Progenitor cell of endocrine pancreas (in vitro differentiated cells): ENCODE measurements around the gene AKAP3. TPM values are rescaled to one million over a fixed set of nuclear protein-coding genes. Genes with fewer than 3 reads are reported as not detected.

Experiments used
- DNase-seq: peaks from one replicate; pipeline ENCODE4 v3.0.0; 2021; ENCODE audit warnings: low spot score; ENCODE audit not compliant: unreplicated experiment
- H3K27ac Mint-ChIP-seq: 2 replicates; pipeline ENCODE4 v1.8.0; 2021; ENCODE audit warnings: mild to moderate bottlenecking, moderate library complexity, mixed read lengths
- H3K27me3 Mint-ChIP-seq: 2 replicates; pipeline ENCODE4 v1.8.0; 2021; ENCODE audit warnings: mixed read lengths
- H3K36me3 Mint-ChIP-seq: 2 replicates; pipeline ENCODE4 v1.8.0; 2022; ENCODE audit warnings: mixed read lengths; ENCODE audit not compliant: insufficient read depth
- H3K4me1 Mint-ChIP-seq: 2 replicates; pipeline ENCODE4 v1.8.0; 2021; ENCODE audit warnings: low read depth, mixed read lengths
- H3K4me3 Mint-ChIP-seq: 2 replicates; pipeline ENCODE4 v1.8.0; 2021; ENCODE audit warnings: low read depth, mild to moderate bottlenecking, moderate library complexity, mixed read lengths
- H3K9me3 Mint-ChIP-seq: 2 replicates; pipeline ENCODE4 v1.8.0; 2021; ENCODE audit warnings: low read depth, mixed read lengths
- long read RNA-seq: library from polyadenylated mRNA; unstranded; transcript quantifications from one replicate; pipeline ENCODE4 v2.0.0, GENCODE V29; 2020
- total RNA-seq: library from RNA; stranded (reverse); gene quantifications from 2 replicates; pipeline ENCODE4 v1.2.1, GENCODE V29; 2021
- TF ChIP-seq, protein P1 (sequence below): fragments of 200-600 bp; sonication (generic); IDR thresholded peaks from one replicate; pipeline ENCODE4 v1.5.0; 2021; ENCODE audit warnings: antibody characterized with exemption, mild to moderate bottlenecking; ENCODE audit not compliant: unreplicated experiment

AKAP3 gene
- 3.3 and 3.5 TPM in 2 replicates for total RNA-seq
- long read RNA-seq, partial matches to known transcripts, result 1 of 6 reads
- long read RNA-seq, other reads (novel, unspliced or antisense), result 5 of 6 reads

- H3K36me3 Mint-ChIP-seq, result no peaks in the 10 kb centered on the region
- peak; percentile 79 for DNase-seq
- H3K9me3 Mint-ChIP-seq, result no peaks in the 10 kb centered on the region
- peak within 1 kb of the TSS; percentile 99 for H3K27ac Mint-ChIP-seq
- peak within 1 kb of the TSS; percentile 91 for H3K4me3 Mint-ChIP-seq
- TF ChIP-seq, protein P1, sequence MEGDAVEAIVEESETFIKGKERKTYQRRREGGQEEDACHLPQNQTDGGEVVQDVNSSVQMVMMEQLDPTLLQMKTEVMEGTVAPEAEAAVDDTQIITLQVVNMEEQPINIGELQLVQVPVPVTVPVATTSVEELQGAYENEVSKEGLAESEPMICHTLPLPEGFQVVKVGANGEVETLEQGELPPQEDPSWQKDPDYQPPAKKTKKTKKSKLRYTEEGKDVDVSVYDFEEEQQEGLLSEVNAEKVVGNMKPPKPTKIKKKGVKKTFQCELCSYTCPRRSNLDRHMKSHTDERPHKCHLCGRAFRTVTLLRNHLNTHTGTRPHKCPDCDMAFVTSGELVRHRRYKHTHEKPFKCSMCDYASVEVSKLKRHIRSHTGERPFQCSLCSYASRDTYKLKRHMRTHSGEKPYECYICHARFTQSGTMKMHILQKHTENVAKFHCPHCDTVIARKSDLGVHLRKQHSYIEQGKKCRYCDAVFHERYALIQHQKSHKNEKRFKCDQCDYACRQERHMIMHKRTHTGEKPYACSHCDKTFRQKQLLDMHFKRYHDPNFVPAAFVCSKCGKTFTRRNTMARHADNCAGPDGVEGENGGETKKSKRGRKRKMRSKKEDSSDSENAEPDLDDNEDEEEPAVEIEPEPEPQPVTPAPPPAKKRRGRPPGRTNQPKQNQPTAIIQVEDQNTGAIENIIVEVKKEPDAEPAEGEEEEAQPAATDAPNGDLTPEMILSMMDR, result no peak
- H3K27me3 Mint-ChIP-seq, result no peaks in the 10 kb centered on the region
- peaks cover 25% of the 10 kb centered on the region for H3K4me1 Mint-ChIP-seq
Observed at GRCh38 chr12:4648501-4649357, at the start of gene AKAP3, which contains the start of gene NDUFA9. AKAP3 (minus strand) TSS chr12:4649051; CDS start chr12:4638196, 10,855 bp downstream. NDUFA9 (plus strand) TSS chr12:4649114; CDS start chr12:4649127, 13 bp downstream.

GRCh38 chr12:4690760-4691159, 41.9 kb upstream of the AKAP3 start:
- TF ChIP-seq, protein P1, result no peak
- no peak for DNase-seq
- H3K4me3 Mint-ChIP-seq, result no peak overlapping the region
- peaks cover 42% of the 10 kb centered on the region for H3K36me3 Mint-ChIP-seq
- H3K27me3 Mint-ChIP-seq, result no peaks in the 10 kb centered on the region
- H3K4me1 Mint-ChIP-seq, result no peaks in the 10 kb centered on the region
- H3K27ac Mint-ChIP-seq, result no peak overlapping the region
- peaks cover 9% of the 10 kb centered on the region for H3K9me3 Mint-ChIP-seq

GRCh38 chr12:4685317-4685716, 36.5 kb upstream of the AKAP3 start:
- peaks cover 3% of the 10 kb centered on the region for H3K9me3 Mint-ChIP-seq
- H3K36me3 Mint-ChIP-seq, result peaks cover 49% of the 10 kb centered on the region
- H3K27me3 Mint-ChIP-seq, result no peaks in the 10 kb centered on the region
- no peak overlapping the region for H3K4me3 Mint-ChIP-seq
- DNase-seq, result no peak
- H3K4me1 Mint-ChIP-seq, result no peaks in the 10 kb centered on the region
- TF ChIP-seq, protein P1, result no peak
- H3K27ac Mint-ChIP-seq, result no peak overlapping the region

DNA sequence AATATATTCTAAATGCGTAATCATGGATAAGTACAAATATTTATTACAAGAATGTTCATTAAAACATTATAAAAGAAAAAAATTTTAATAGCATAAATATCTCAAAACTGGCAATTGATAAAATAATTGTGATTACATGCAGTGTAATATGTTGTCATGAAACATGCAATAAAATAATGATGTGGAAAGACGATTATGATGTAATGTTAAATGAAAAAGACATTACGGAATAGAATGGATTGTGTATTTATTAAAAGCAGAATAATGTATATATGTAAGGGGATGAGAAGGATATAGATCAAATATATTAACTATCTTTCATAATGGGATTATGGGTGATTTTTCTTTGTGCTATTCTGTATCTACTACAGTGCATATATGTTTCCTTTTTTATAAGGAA, 32.9 kb upstream of the AKAP3 start:
- Mint-ChIP-seq H3K27ac (no peak overlapping the region), H3K4me1 (no peaks in the 10 kb centered on the region), H3K36me3 (peaks cover 32% of the 10 kb centered on the region), H3K4me3 (no peak overlapping the region), H3K27me3 (no peaks in the 10 kb centered on the region), H3K9me3 (peaks cover under 1% of the 10 kb centered on the region)
- no peak for DNase-seq
- TF ChIP-seq, protein P1, result no peak

DNA sequence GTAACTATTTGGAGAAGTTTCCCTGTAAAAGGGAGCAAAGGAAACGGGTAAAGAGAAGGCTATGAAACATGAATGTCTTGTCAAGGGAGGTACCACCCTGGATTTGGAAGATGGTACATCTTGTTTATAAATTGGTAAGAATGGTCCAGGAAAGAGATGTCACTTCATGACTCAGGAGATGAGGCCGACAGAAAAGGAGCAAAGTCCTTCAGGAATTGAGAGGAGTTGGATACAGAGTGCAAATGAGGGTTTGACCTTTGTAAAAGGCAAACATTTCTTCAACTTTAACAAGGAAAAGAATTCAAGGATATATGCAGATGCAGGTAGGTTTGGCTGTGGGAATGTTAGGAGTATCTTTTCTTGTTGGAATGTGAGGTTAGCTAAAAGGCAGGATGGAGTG, 30.9 kb upstream of the AKAP3 start:
- Mint-ChIP-seq H3K36me3 (peaks cover 37% of the 10 kb centered on the region), H3K4me3 (no peak overlapping the region), H3K4me1 (no peaks in the 10 kb centered on the region), H3K27me3 (no peaks in the 10 kb centered on the region), H3K27ac (no peak overlapping the region), H3K9me3 (peaks cover 18% of the 10 kb centered on the region)
- no peak for DNase-seq
- TF ChIP-seq, protein P1, result no peak
